HEK293 (cell line): ENCODE results near the gene DNAJC13.

Experiments used
- CTCF ChIA-PET: fragments of 350-600 bp; formaldehyde crosslinking; extraction: SDS; loops from one replicate; lab custom pipeline; 2021; ENCODE audit warnings: antibody characterized with exemption; lab: Yijun Ruan, JAX
- POLR2A ChIA-PET: fragments of 300-600 bp; formaldehyde crosslinking; extraction: SDS; loops from one replicate; lab custom pipeline; 2020; ENCODE audit warnings: antibody characterized with exemption, inconsistent platforms; lab: Yijun Ruan, JAX
- H3K27ac ChIP-seq: fragments of 200-500 bp; sonication (Bioruptor generic); 2 replicates; pipeline ENCODE4 v1.5.1; 2014; ENCODE audit warnings: low read depth, low read length, control low read depth, inconsistent platforms; ENCODE audit errors: extremely low read depth
- H3K36me3 ChIP-seq, 2 experiments: fragments of 200-500 bp in 1 of 2; sonication (Bioruptor generic) in 1 of 2; 1 replicate in 1 of 2; 2 replicates in 1 of 2; pipeline ENCODE4 v1.5.1; 2014 to 2017; ENCODE audit warnings: inconsistent platforms in 2 of 2, low read length in 2 of 2; ENCODE audit not compliant: control insufficient read depth in 2 of 2, insufficient read depth in 1 of 2
- H3K4me1 ChIP-seq: fragments of 200-500 bp; sonication (Bioruptor generic); 2 replicates; pipeline ENCODE4 v1.5.1; 2014; ENCODE audit warnings: mild to moderate bottlenecking, low read length, inconsistent platforms; ENCODE audit not compliant: control insufficient read depth, insufficient read depth
- H3K4me3 ChIP-seq: 2 replicates; pipeline ENCODE4 v1.5.1; 2011; ENCODE audit warnings: low read depth, mild to moderate bottlenecking, control low read depth, low read length, moderate library complexity
- H3K9me3 ChIP-seq: fragments of 200-500 bp; sonication (Bioruptor generic); 2 replicates; pipeline ENCODE4 v1.5.1; 2014; ENCODE audit warnings: low read depth, low read length, inconsistent platforms; ENCODE audit not compliant: control insufficient read depth, insufficient read depth
- EGR2 ChIP-seq: fragments of 450-650 bp; formaldehyde crosslinking; IDR thresholded peaks from 2 replicates; pipeline ENCODE4 v1.5.1; 2016; ENCODE audit warnings: low read depth, missing biosample characterization, missing genetic modification characterization
- GFI1B ChIP-seq: fragments of 450-650 bp; formaldehyde crosslinking; IDR thresholded peaks from 2 replicates; pipeline ENCODE4 v1.5.1; 2016; ENCODE audit warnings: missing biosample characterization, missing genetic modification characterization
- HOXC10 ChIP-seq: sonication (generic); formaldehyde crosslinking; IDR thresholded peaks from 2 replicates; pipeline ENCODE4 v1.8.1; 2023; ENCODE audit warnings: mild to moderate bottlenecking, missing genetic modification reagents
- OVOL3 ChIP-seq: fragments of 450-650 bp; formaldehyde crosslinking; IDR thresholded peaks from 2 replicates; pipeline ENCODE4 v1.5.1; 2016; ENCODE audit warnings: missing biosample characterization, missing genetic modification characterization
- PRDM1 ChIP-seq: fragments of 450-650 bp; formaldehyde crosslinking; IDR thresholded peaks from 2 replicates; pipeline ENCODE4; 2016; ENCODE audit warnings: missing biosample characterization, missing genetic modification characterization
- SP2 ChIP-seq: fragments of 450-650 bp; formaldehyde crosslinking; IDR thresholded peaks from 2 replicates; pipeline ENCODE4 v1.5.1; 2016; ENCODE audit warnings: missing biosample characterization, missing genetic modification characterization
- ZBTB7A ChIP-seq: fragments of 450-650 bp; formaldehyde crosslinking; IDR thresholded peaks from 2 replicates; pipeline ENCODE4 v1.5.1; 2016; ENCODE audit warnings: low read depth, missing biosample characterization, missing genetic modification characterization
- ZEB2 ChIP-seq: fragments of 450-650 bp; formaldehyde crosslinking; IDR thresholded peaks from 2 replicates; pipeline ENCODE4 v1.5.1; 2016; ENCODE audit warnings: missing biosample characterization, missing genetic modification characterization
- ZNF112 ChIP-seq: fragments of 450-650 bp; formaldehyde crosslinking; IDR thresholded peaks from 2 replicates; pipeline ENCODE4 v1.5.0; 2017; ENCODE audit warnings: missing biosample characterization, missing genetic modification characterization
- ZNF114 ChIP-seq: fragments of 450-650 bp; formaldehyde crosslinking; IDR thresholded peaks from 2 replicates; pipeline ENCODE4 v1.5.0; 2017; ENCODE audit warnings: missing biosample characterization, missing genetic modification characterization
- ZNF146 ChIP-seq: fragments of 450-650 bp; formaldehyde crosslinking; IDR thresholded peaks from 2 replicates; pipeline ENCODE4 v1.5.1; 2016; ENCODE audit warnings: missing biosample characterization, missing genetic modification characterization
- ZNF184 ChIP-seq: fragments of 450-650 bp; IDR thresholded peaks from 2 replicates; pipeline ENCODE4 v1.5.1; 2018; ENCODE audit warnings: missing biosample characterization, mild to moderate bottlenecking, missing genetic modification characterization
- ZNF248 ChIP-seq: fragments of 450-650 bp; formaldehyde crosslinking; IDR thresholded peaks from 2 replicates; pipeline ENCODE4 v1.5.1; 2017; ENCODE audit warnings: missing biosample characterization, missing genetic modification characterization
- ZNF335 ChIP-seq: fragments of 450-650 bp; formaldehyde crosslinking; conservative IDR thresholded peaks from 2 replicates; pipeline ENCODE4 v1.5.1; 2016; ENCODE audit warnings: missing biosample characterization, missing genetic modification characterization
- ZNF366 ChIP-seq: fragments of 450-650 bp; formaldehyde crosslinking; conservative IDR thresholded peaks from 2 replicates; pipeline ENCODE4 v1.5.1; 2016; ENCODE audit warnings: missing biosample characterization, missing genetic modification characterization
- ZNF404 ChIP-seq: fragments of 450-650 bp; formaldehyde crosslinking; IDR thresholded peaks from 2 replicates; pipeline ENCODE4 v1.5.1; 2017; ENCODE audit warnings: missing biosample characterization, missing genetic modification characterization
- ZNF596 ChIP-seq: fragments of 450-650 bp; IDR thresholded peaks from 2 replicates; pipeline ENCODE4 v1.5.0; 2018; ENCODE audit warnings: missing biosample characterization, mild to moderate bottlenecking, missing genetic modification characterization, moderate library complexity
- ZNF664 ChIP-seq: fragments of 450-650 bp; formaldehyde crosslinking; IDR thresholded peaks from 2 replicates; pipeline ENCODE4 v1.5.1; 2016; ENCODE audit warnings: missing biosample characterization, missing genetic modification characterization
- ZNF776 ChIP-seq: fragments of 450-650 bp; formaldehyde crosslinking; IDR thresholded peaks from 2 replicates; pipeline ENCODE4 v1.5.0; 2017; ENCODE audit warnings: missing biosample characterization, missing genetic modification characterization, borderline replicate concordance
- ZSCAN23 ChIP-seq: fragments of 450-650 bp; formaldehyde crosslinking; IDR thresholded peaks from 2 replicates; pipeline ENCODE4 v1.5.1; 2016; ENCODE audit warnings: missing biosample characterization, missing genetic modification characterization
- ZSCAN30 ChIP-seq: fragments of 450-650 bp; IDR thresholded peaks from 2 replicates; pipeline ENCODE4 v1.5.1; 2018; ENCODE audit warnings: missing biosample characterization, mild to moderate bottlenecking, missing genetic modification characterization, moderate library complexity
- TF ChIP-seq, protein P1 (sequence below): fragments of 450-650 bp; formaldehyde crosslinking; IDR thresholded peaks from 2 replicates; pipeline ENCODE4 v1.5.1; 2016; ENCODE audit warnings: missing biosample characterization, missing genetic modification characterization
- TF ChIP-seq, protein P2 (sequence below): fragments of 450-650 bp; formaldehyde crosslinking; IDR thresholded peaks from 2 replicates; pipeline ENCODE4 v1.5.1; 2016; ENCODE audit warnings: missing biosample characterization, missing genetic modification characterization
- TF ChIP-seq, protein P3 (sequence below): fragments of 450-650 bp; formaldehyde crosslinking; IDR thresholded peaks from 2 replicates; pipeline ENCODE4 v1.5.1; 2016; ENCODE audit warnings: missing biosample characterization, missing genetic modification characterization, borderline replicate concordance
- TF ChIP-seq, protein P4 (sequence below): fragments of 450-650 bp; formaldehyde crosslinking; IDR thresholded peaks from 2 replicates; pipeline ENCODE4 v1.5.1; 2016; ENCODE audit warnings: missing biosample characterization, missing genetic modification characterization, low read depth

Gene DNAJC13

DNA sequence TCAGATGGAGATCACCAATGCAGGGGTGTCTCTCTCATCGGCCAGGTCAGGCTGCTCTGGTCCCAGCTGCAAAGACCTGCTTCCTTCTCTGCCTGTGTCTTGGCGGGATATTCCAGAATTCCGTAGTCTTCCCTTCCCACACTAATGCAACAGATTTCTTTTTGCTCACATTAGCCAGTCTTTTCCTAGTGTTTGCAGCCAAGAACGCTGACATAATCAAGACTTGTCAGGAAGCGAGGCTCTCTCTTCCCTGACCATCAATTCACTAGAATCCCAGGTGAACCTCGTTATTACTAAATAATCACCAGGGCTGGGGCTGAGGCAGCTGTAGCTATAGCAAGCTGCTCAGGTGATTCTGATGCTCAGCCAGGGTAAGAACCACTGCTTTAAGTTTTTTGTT, 136.5 kb downstream of the DNAJC13 start:
- TF ChIP-seq HOXC10 (CRISPR knock-in tag) (no peak), PRDM1 (tag by site-specific recombination) (no peak), EGR2 (no peak), ZNF184 (tag by site-specific recombination) (no peak), ZNF776 (tag by site-specific recombination) (no peak), ZNF404 (no peak), ZNF248 (tag by site-specific recombination) (no peak), ZSCAN30 (no peak), ZNF596 (tag by site-specific recombination) (no peak), ZNF335 (tag by site-specific recombination) (no peak), OVOL3 (no peak), ZNF366 (tag by site-specific recombination) (no peak)
- TF ChIP-seq, protein P1, sequence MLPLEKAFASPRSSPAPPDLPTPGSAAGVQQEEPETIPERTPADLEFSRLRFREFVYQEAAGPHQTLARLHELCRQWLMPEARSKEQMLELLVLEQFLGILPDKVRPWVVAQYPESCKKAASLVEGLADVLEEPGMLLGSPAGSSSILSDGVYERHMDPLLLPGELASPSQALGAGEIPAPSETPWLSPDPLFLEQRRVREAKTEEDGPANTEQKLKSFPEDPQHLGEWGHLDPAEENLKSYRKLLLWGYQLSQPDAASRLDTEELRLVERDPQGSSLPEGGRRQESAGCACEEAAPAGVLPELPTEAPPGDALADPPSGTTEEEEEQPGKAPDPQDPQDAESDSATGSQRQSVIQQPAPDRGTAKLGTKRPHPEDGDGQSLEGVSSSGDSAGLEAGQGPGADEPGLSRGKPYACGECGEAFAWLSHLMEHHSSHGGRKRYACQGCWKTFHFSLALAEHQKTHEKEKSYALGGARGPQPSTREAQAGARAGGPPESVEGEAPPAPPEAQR (tag by site-specific recombination), result no peak
- TF ChIP-seq, protein P2, sequence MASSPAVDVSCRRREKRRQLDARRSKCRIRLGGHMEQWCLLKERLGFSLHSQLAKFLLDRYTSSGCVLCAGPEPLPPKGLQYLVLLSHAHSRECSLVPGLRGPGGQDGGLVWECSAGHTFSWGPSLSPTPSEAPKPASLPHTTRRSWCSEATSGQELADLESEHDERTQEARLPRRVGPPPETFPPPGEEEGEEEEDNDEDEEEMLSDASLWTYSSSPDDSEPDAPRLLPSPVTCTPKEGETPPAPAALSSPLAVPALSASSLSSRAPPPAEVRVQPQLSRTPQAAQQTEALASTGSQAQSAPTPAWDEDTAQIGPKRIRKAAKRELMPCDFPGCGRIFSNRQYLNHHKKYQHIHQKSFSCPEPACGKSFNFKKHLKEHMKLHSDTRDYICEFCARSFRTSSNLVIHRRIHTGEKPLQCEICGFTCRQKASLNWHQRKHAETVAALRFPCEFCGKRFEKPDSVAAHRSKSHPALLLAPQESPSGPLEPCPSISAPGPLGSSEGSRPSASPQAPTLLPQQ (tag by site-specific recombination), result no peak
- CTCF ChIA-PET, result no interaction called here

DNA sequence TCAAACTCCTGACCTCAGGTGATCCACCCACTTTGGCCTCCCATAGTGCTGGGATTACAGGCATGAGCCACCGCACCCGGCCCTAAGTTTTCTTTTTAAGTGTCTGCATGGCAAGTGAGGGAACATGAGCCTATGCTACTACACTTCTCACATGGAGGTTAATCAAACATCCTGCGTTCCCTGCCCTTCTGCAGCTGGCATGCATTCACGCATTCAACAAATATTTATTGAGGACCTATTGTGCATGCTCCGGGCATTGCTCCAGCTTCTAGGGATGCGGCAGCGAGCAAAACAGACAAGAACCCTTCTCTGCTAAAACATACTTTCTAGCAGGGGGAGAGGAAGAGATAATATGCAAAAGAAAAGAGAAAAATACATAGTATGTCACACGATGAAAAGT, 137.1 kb downstream of the DNAJC13 start:
- Histone ChIP-seq H3K9me3 (no peaks in the 10 kb centered on the region), H3K4me1 (no peaks in the 10 kb centered on the region), H3K4me3 (no peak overlapping the region), H3K36me3 (peaks cover 0 to 6% of the 10 kb centered on the region in 2 experiments; a peak in 1 of 3 replicates), H3K27ac (no peak overlapping the region)
- ChIA-PET CTCF (no interaction called here), POLR2A (no interaction called here)
- TF ChIP-seq ZNF404, result no peak
- TF ChIP-seq ZEB2 (tag by site-specific recombination), result no peak
- TF ChIP-seq, protein P2 (tag by site-specific recombination), result no peak
- TF ChIP-seq ZNF664 (tag by site-specific recombination), result no peak
- no peak for TF ChIP-seq ZNF146 (tag by site-specific recombination)
- no peak for TF ChIP-seq ZNF114 (tag by site-specific recombination)
- no peak for TF ChIP-seq GFI1B
- no peak for TF ChIP-seq ZNF112 (tag by site-specific recombination)
- no peak for TF ChIP-seq ZBTB7A (tag by site-specific recombination)
- TF ChIP-seq ZSCAN23, result no peak
- no peak for TF ChIP-seq SP2 (tag by site-specific recombination)
- no peak for TF ChIP-seq ZNF366 (tag by site-specific recombination)
- TF ChIP-seq, protein P3, sequence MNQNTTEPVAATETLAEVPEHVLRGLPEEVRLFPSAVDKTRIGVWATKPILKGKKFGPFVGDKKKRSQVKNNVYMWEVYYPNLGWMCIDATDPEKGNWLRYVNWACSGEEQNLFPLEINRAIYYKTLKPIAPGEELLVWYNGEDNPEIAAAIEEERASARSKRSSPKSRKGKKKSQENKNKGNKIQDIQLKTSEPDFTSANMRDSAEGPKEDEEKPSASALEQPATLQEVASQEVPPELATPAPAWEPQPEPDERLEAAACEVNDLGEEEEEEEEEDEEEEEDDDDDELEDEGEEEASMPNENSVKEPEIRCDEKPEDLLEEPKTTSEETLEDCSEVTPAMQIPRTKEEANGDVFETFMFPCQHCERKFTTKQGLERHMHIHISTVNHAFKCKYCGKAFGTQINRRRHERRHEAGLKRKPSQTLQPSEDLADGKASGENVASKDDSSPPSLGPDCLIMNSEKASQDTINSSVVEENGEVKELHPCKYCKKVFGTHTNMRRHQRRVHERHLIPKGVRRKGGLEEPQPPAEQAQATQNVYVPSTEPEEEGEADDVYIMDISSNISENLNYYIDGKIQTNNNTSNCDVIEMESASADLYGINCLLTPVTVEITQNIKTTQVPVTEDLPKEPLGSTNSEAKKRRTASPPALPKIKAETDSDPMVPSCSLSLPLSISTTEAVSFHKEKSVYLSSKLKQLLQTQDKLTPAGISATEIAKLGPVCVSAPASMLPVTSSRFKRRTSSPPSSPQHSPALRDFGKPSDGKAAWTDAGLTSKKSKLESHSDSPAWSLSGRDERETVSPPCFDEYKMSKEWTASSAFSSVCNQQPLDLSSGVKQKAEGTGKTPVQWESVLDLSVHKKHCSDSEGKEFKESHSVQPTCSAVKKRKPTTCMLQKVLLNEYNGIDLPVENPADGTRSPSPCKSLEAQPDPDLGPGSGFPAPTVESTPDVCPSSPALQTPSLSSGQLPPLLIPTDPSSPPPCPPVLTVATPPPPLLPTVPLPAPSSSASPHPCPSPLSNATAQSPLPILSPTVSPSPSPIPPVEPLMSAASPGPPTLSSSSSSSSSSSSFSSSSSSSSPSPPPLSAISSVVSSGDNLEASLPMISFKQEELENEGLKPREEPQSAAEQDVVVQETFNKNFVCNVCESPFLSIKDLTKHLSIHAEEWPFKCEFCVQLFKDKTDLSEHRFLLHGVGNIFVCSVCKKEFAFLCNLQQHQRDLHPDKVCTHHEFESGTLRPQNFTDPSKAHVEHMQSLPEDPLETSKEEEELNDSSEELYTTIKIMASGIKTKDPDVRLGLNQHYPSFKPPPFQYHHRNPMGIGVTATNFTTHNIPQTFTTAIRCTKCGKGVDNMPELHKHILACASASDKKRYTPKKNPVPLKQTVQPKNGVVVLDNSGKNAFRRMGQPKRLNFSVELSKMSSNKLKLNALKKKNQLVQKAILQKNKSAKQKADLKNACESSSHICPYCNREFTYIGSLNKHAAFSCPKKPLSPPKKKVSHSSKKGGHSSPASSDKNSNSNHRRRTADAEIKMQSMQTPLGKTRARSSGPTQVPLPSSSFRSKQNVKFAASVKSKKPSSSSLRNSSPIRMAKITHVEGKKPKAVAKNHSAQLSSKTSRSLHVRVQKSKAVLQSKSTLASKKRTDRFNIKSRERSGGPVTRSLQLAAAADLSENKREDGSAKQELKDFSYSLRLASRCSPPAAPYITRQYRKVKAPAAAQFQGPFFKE (tag by site-specific recombination), result no peak
- TF ChIP-seq, protein P4, sequence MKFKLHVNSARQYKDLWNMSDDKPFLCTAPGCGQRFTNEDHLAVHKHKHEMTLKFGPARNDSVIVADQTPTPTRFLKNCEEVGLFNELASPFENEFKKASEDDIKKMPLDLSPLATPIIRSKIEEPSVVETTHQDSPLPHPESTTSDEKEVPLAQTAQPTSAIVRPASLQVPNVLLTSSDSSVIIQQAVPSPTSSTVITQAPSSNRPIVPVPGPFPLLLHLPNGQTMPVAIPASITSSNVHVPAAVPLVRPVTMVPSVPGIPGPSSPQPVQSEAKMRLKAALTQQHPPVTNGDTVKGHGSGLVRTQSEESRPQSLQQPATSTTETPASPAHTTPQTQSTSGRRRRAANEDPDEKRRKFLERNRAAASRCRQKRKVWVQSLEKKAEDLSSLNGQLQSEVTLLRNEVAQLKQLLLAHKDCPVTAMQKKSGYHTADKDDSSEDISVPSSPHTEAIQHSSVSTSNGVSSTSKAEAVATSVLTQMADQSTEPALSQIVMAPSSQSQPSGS (tag by site-specific recombination), result no peak

More for the DNA sequence above, 136.5 kb downstream of the DNAJC13 start:
- Histone ChIP-seq H3K27ac (no peak overlapping the region), H3K4me1 (no peaks in the 10 kb centered on the region), H3K4me3 (no peak overlapping the region), H3K9me3 (no peaks in the 10 kb centered on the region), H3K36me3 (peaks cover 0 to 1% of the 10 kb centered on the region in 2 experiments; a peak in 1 of 3 replicates)
- POLR2A ChIA-PET, result no interaction called here
